Measurements from ENCODE around the gene ABCD1.

The ABCD1 gene

GRCh38 chrX:153782871-153783270, 58.2 kb downstream of the ABCD1 start:
- Mint-ChIP-seq H3K9me3 (no peaks in the 10 kb centered on the region), H3K36me3 (ENCODE audit: low read depth) (no peaks in the 10 kb centered on the region), H3K27ac (no peak overlapping the region), H3K27me3 (peaks cover 4% of the 10 kb centered on the region), H3K4me1 (no peaks in the 10 kb centered on the region), H3K4me3 (no peak overlapping the region)
- ATAC-seq: no peak
- no peak for DNase-seq

DNA sequence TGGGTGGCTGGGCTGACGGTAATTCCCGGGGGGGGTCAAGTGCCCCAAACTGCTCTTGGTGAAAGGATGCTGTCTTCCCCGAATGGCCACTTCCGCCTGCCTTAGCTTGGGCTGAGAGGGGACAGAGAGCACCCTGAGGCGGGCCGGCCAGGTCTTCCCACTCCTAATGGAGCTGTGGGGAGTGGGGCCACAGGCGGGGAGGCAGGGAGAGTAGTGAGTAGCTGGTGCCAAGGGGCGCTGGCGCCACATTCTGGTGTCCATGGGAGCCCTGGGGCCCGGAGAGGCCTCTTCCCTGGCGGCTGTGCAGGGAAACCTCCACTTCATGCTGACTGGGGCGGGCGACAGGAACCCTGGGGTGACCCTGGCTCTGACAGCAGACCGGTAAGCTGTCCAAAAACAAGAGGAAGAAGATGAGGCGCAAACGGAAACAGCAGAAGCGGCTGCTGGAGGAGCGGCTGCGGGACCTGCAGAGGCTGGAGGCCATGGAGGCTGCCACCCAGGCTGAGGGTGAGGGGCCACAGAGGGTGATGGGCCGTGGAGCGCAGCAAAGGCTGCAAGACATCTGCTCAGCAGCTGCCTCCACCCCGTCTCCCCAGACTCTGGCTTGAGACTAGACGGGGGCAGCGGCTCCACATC, 58.8 kb downstream of the ABCD1 start:
- no peak overlapping the region for H3K4me3 Mint-ChIP-seq
- no peak for ATAC-seq
- H3K27me3 Mint-ChIP-seq: peaks cover 4% of the 10 kb centered on the region
- no peaks in the 10 kb centered on the region for H3K9me3 Mint-ChIP-seq
- no peaks in the 10 kb centered on the region for H3K4me1 Mint-ChIP-seq
- no peaks in the 10 kb centered on the region for H3K36me3 Mint-ChIP-seq (ENCODE audit: low read depth)
- H3K27ac Mint-ChIP-seq: no peak overlapping the region
- DNase-seq: no peak

DNA sequence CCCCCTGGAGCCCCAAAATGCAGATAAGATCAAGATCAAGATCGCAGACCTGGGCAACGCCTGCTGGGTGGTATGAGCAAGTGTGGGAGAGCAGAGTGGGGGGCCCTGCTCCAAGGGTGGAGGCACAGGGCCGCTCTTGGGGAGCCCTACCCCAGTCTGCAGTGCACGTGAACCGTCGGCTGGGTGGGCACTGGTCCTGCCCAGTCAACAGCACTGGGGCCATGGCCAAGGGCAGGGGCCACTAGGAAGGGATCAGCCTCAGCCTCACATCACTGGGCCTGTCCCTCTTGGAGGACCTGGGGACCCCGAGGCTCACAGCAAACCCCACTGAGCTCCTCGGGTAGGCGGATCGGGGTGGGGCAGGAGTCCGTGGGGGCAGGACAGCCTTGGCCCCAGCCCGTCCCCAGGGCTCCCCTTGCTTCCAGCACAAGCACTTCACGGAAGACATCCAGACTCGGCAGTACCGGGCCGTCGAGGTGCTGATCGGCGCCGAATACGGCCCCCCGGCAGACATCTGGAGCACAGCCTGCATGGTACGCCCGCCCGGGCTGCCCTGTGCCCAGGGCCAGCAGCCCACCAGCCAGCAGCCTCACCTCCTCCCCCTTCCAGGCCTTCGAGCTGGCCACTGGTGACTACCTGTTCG, 59.8 kb downstream of the ABCD1 start:
- no peaks in the 10 kb centered on the region for H3K36me3 Mint-ChIP-seq (ENCODE audit: low read depth)
- no peak overlapping the region for H3K4me3 Mint-ChIP-seq
- ATAC-seq (no peak), DNase-seq (no peak)
- no peak overlapping the region for H3K27ac Mint-ChIP-seq
- no peaks in the 10 kb centered on the region for H3K4me1 Mint-ChIP-seq
- no peaks in the 10 kb centered on the region for H3K9me3 Mint-ChIP-seq
- H3K27me3 Mint-ChIP-seq: peaks cover 4% of the 10 kb centered on the region

GRCh38 chrX:153786669-153787068, 62.0 kb downstream of the ABCD1 start:
- no peak for ATAC-seq
- no peaks in the 10 kb centered on the region for H3K36me3 Mint-ChIP-seq (ENCODE audit: low read depth)

GRCh38 chrX:153789654-153790053, 65.0 kb downstream of the ABCD1 start:
- H3K36me3 Mint-ChIP-seq (ENCODE audit: low read depth): no peaks in the 10 kb centered on the region
- H3K27me3 Mint-ChIP-seq: no peaks in the 10 kb centered on the region
- no peak overlapping the region for H3K27ac Mint-ChIP-seq
- no peak for ATAC-seq
- no peak for DNase-seq
- no peak overlapping the region for H3K4me3 Mint-ChIP-seq
- no peaks in the 10 kb centered on the region for H3K9me3 Mint-ChIP-seq
- peaks cover 6% of the 10 kb centered on the region for H3K4me1 Mint-ChIP-seq

More at GRCh38 chrX:153786669-153787068, 62.0 kb downstream of the ABCD1 start:
- H3K4me1 Mint-ChIP-seq: no peaks in the 10 kb centered on the region
- no peak for DNase-seq
- H3K4me3 Mint-ChIP-seq: no peak overlapping the region
- H3K27ac Mint-ChIP-seq: no peak overlapping the region
- no peaks in the 10 kb centered on the region for H3K27me3 Mint-ChIP-seq
- H3K9me3 Mint-ChIP-seq: no peaks in the 10 kb centered on the region

GRCh38 chrX:153791104-153791852, 66.6 kb downstream of the ABCD1 start:
- DNase-seq (no peak), ATAC-seq (no peak)
- H3K27ac Mint-ChIP-seq: no peak overlapping the region
- H3K9me3 Mint-ChIP-seq: no peaks in the 10 kb centered on the region
- H3K27me3 Mint-ChIP-seq: no peaks in the 10 kb centered on the region
- H3K36me3 Mint-ChIP-seq (ENCODE audit: low read depth): peaks cover 2% of the 10 kb centered on the region
- peaks cover 12% of the 10 kb centered on the region for H3K4me1 Mint-ChIP-seq
- H3K4me3 Mint-ChIP-seq: no peak overlapping the region

DNA sequence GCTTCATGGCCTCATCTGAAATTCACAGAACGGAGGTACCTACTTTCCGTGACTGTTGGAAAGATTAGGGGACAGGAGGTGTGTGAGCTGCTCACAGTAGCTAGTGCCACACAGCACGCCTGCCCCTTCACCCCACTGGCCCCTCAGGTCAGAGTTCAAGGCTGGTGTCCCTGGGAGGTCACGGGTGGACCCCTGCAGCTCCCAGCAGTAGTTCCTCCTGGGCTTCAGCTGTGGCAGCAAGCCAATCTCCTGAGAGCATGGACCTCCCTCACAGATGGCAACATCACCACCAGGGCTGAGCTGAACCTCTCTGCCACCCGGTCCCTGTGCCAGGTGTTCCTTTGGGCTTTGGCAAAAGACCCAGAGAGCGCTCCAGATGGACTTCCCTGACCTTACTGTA, 67.7 kb downstream of the ABCD1 start:
- Mint-ChIP-seq H3K27me3 (no peaks in the 10 kb centered on the region), H3K4me1 (peaks cover 15% of the 10 kb centered on the region), H3K4me3 (peak overlapping the region; percentile 89), H3K36me3 (ENCODE audit: low read depth) (peaks cover 9% of the 10 kb centered on the region), H3K27ac (peak overlapping the region; percentile 90), H3K9me3 (no peaks in the 10 kb centered on the region)
- DNase-seq (no peak), ATAC-seq (no peak)

GRCh38 chrX:153793291-153793690, 68.6 kb downstream of the ABCD1 start:
- ATAC-seq (no peak), DNase-seq (no peak)
- no peaks in the 10 kb centered on the region for H3K27me3 Mint-ChIP-seq
- peaks cover 15% of the 10 kb centered on the region for H3K4me1 Mint-ChIP-seq
- peaks cover 9% of the 10 kb centered on the region for H3K36me3 Mint-ChIP-seq (ENCODE audit: low read depth)
- no peaks in the 10 kb centered on the region for H3K9me3 Mint-ChIP-seq
- H3K4me3 Mint-ChIP-seq: peak overlapping the region; percentile 89
- H3K27ac Mint-ChIP-seq: peak overlapping the region; percentile 90
